Measurements from ENCODE around the gene FHL5.

GRCh38 chr6:96563853-96564252, 925 bp downstream of the FHL5 start:
- TF ChIP-seq, protein P1, sequence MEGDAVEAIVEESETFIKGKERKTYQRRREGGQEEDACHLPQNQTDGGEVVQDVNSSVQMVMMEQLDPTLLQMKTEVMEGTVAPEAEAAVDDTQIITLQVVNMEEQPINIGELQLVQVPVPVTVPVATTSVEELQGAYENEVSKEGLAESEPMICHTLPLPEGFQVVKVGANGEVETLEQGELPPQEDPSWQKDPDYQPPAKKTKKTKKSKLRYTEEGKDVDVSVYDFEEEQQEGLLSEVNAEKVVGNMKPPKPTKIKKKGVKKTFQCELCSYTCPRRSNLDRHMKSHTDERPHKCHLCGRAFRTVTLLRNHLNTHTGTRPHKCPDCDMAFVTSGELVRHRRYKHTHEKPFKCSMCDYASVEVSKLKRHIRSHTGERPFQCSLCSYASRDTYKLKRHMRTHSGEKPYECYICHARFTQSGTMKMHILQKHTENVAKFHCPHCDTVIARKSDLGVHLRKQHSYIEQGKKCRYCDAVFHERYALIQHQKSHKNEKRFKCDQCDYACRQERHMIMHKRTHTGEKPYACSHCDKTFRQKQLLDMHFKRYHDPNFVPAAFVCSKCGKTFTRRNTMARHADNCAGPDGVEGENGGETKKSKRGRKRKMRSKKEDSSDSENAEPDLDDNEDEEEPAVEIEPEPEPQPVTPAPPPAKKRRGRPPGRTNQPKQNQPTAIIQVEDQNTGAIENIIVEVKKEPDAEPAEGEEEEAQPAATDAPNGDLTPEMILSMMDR (IDR thresholded peaks at IDR 0.05 in 4 of 5, conservative IDR thresholded peaks at IDR 0.05 in 1 of 5) = no peak
- TF ChIP-seq POLR2A (IDR thresholded peaks at IDR 0.05) = no peak
